ENCODE results near the gene CBX4.

CBX4 gene

DNA sequence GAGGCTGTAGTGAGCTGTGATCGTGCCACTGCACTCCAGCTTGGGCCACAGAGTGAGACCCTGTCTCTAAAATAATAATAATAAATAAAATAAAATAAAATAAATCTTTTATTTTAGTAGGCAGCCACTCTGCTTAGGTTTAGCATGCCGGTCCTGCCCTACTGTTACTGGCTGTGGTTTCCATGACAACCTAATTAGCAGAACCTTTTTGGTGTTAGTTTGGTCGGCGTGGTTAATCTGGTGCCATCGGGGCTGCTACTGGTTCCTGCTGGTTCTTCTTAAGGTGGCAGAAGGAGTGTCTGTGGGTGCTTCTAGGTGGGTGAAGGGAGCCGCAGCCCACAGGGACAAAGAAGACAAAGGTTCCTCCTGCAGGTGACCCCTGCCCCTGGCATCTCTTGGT lies 37.8 kb upstream of the CBX4 start:
- Histone ChIP-seq H3K4me3 (replicated peaks; ENCODE audit: low read depth, low read length) (no peak overlapping the region), H3K27me3 (replicated peaks; ENCODE audit: control insufficient read depth, insufficient read depth, low read length) (no peaks in the 10 kb centered on the region), H3K36me3 (ENCODE audit: control insufficient read depth, insufficient read depth, low read length) (no peaks in the 10 kb centered on the region)
- no peak for DNase-seq (ENCODE audit: extremely low read depth, insufficient read length)
- TF ChIP-seq CTCF (IDR thresholded peaks at IDR 0.05; ENCODE audit: insufficient read depth, low read length, poor library complexity, severe bottlenecking), result no peak

DNA sequence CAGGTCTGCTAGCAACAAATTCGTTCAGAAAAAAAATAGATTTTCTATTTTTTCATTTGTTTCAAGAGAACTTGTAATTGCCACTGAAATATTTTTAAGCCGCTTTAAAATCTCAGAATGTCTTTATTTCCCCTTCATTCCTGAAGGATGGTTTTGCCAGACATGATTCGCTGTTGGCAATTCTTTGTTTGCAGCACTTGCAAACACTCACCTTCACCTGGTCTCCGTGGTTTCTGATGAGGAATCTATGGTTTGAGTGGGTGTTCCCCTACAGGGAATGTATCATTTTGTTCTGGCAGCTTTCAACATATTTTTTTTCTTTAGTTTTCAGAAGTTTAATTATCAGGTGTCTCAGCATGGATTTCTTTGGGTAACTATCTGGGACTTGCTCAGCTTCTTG lies 36.3 kb upstream of the CBX4 start:
- H3K36me3 ChIP-seq (ENCODE audit: control insufficient read depth, insufficient read depth, low read length), result no peaks in the 10 kb centered on the region
- TF ChIP-seq CTCF (IDR thresholded peaks at IDR 0.05; ENCODE audit: insufficient read depth, low read length, poor library complexity, severe bottlenecking), result no peak
- H3K4me3 ChIP-seq (replicated peaks; ENCODE audit: low read depth, low read length), result no peak overlapping the region
- DNase-seq (ENCODE audit: extremely low read depth, insufficient read length), result no peak
- H3K27me3 ChIP-seq (replicated peaks; ENCODE audit: control insufficient read depth, insufficient read depth, low read length), result no peaks in the 10 kb centered on the region

- peak; percentile 68 for TF ChIP-seq CTCF (IDR thresholded peaks at IDR 0.05; ENCODE audit: insufficient read depth, low read length, poor library complexity, severe bottlenecking)
- DNase-seq (ENCODE audit: extremely low read depth, insufficient read length), result no peak
- H3K4me3 ChIP-seq (replicated peaks; ENCODE audit: low read depth, low read length), result no peak overlapping the region
- no peaks in the 10 kb centered on the region for H3K27me3 ChIP-seq (replicated peaks; ENCODE audit: control insufficient read depth, insufficient read depth, low read length)
- H3K36me3 ChIP-seq (ENCODE audit: control insufficient read depth, insufficient read depth, low read length), result no peaks in the 10 kb centered on the region
These were observed 35.2 kb upstream of the CBX4 start for GRCh38 chr17:79874329-79874981.

GRCh38 chr17:79873583-79873982 lies 34.3 kb upstream of the CBX4 start:
- no peak for TF ChIP-seq CTCF (IDR thresholded peaks at IDR 0.05; ENCODE audit: insufficient read depth, low read length, poor library complexity, severe bottlenecking)
- H3K27me3 ChIP-seq (replicated peaks; ENCODE audit: control insufficient read depth, insufficient read depth, low read length), result no peaks in the 10 kb centered on the region
- H3K4me3 ChIP-seq (replicated peaks; ENCODE audit: low read depth, low read length), result no peak overlapping the region
- H3K36me3 ChIP-seq (ENCODE audit: control insufficient read depth, insufficient read depth, low read length), result no peaks in the 10 kb centered on the region
- DNase-seq (ENCODE audit: extremely low read depth, insufficient read length), result no peak

DNA sequence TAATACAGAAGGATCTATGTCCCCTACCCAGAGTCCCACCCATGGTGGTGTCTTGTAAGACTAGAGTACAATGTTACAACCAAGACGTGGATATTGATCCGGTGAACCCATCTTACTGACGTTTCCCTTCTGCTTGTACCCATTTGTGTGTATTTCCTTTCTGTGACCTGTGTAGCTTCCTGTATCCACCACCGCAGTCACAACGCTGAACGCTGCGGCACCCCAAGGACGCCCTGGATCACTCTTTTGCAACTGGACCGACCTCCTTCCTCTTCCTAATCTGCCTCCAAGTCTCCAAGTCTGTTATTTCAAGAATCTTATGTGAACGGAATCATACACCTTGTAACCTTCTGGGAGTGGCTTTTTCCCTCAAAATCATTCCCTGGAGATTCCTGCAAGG lies 33.5 kb upstream of the CBX4 start:
- no peaks in the 10 kb centered on the region for H3K36me3 ChIP-seq (ENCODE audit: control insufficient read depth, insufficient read depth, low read length)
- H3K27me3 ChIP-seq (replicated peaks; ENCODE audit: control insufficient read depth, insufficient read depth, low read length), result no peaks in the 10 kb centered on the region
- no peak for TF ChIP-seq CTCF (IDR thresholded peaks at IDR 0.05; ENCODE audit: insufficient read depth, low read length, poor library complexity, severe bottlenecking)
- DNase-seq (ENCODE audit: extremely low read depth, insufficient read length), result no peak
- no peak overlapping the region for H3K4me3 ChIP-seq (replicated peaks; ENCODE audit: low read depth, low read length)

DNA sequence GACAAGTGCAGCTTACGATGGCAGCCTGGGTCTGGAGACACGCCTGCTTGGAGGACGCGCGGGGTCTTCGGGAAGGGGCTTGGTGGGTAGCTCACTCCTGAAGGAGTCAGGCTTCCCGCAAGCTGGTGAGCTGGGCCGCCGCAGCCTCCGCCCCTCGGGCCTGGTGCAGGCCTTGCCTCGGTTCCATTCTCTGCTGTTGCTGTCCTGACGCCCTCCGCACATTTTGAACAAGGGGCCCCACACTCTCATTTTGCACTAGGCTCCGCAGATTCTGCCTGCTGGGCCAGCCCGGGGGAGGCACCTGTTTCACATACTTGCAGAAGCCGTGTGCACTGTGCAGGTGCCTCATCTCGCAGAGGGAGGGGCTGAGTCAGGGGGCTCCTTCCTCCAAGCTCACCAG lies 31.9 kb upstream of the CBX4 start:
- no peak for TF ChIP-seq CTCF (IDR thresholded peaks at IDR 0.05; ENCODE audit: insufficient read depth, low read length, poor library complexity, severe bottlenecking)
- no peak for DNase-seq (ENCODE audit: extremely low read depth, insufficient read length)
- H3K4me3 ChIP-seq (replicated peaks; ENCODE audit: low read depth, low read length), result no peak overlapping the region
- no peaks in the 10 kb centered on the region for H3K27me3 ChIP-seq (replicated peaks; ENCODE audit: control insufficient read depth, insufficient read depth, low read length)
- no peaks in the 10 kb centered on the region for H3K36me3 ChIP-seq (ENCODE audit: control insufficient read depth, insufficient read depth, low read length)
